GM13976 (cell line): ENCODE results near the gene STK17A.

Source experiments
- DNase-seq: peaks from one replicate; pipeline ENCODE4 v3.0.0; 2012; ENCODE audit warnings: low spot score
- CTCF ChIP-seq: IDR thresholded peaks from 2 replicates; pipeline ENCODE4 v1.5.1; 2012; ENCODE audit warnings: borderline replicate concordance, mild to moderate bottlenecking; ENCODE audit not compliant: insufficient read depth; ENCODE audit errors: extremely low read depth, missing control alignments, control extremely low read depth
- in situ Hi-C: fragments of 300-500 bp; cut with MboI; formaldehyde crosslinking; loops from one replicate; pipeline ENCODE4 v1.12.0; 2022; ENCODE audit warnings: low sequenced_read_pairs, mixed read lengths, inconsistent platforms; ENCODE audit not compliant: unreplicated experiment

The STK17A gene

GRCh38 chr7:43674559-43675436, 91.9 kb downstream of the STK17A start:
- no peak for TF ChIP-seq CTCF
- no peak for DNase-seq
- in situ Hi-C loops, result no loop called here
